ENCODE measurements around the gene NUDT16L1. TPM values are rescaled to one million over a fixed set of nuclear protein-coding genes. Genes with fewer than 3 reads are reported as not detected.

The NUDT16L1 gene
- polyA plus RNA-seq, 1 donor from 2014 or later = 125 TPM

- no peaks in the 10 kb centered on the region for H3K79me2 ChIP-seq (replicated peaks; ENCODE audit: insufficient read depth, low read length)
- H3K4me3 ChIP-seq (ENCODE audit: low read length) = no peak overlapping the region
- H3K27ac ChIP-seq (ENCODE audit: low read length) = no peak overlapping the region
- H4K20me1 ChIP-seq (ENCODE audit: insufficient read depth) = no peaks in the 10 kb centered on the region
- no peaks in the 10 kb centered on the region for H3K9me2 ChIP-seq (ENCODE audit: insufficient read depth, low read length)
- TF ChIP-seq, protein P1, sequence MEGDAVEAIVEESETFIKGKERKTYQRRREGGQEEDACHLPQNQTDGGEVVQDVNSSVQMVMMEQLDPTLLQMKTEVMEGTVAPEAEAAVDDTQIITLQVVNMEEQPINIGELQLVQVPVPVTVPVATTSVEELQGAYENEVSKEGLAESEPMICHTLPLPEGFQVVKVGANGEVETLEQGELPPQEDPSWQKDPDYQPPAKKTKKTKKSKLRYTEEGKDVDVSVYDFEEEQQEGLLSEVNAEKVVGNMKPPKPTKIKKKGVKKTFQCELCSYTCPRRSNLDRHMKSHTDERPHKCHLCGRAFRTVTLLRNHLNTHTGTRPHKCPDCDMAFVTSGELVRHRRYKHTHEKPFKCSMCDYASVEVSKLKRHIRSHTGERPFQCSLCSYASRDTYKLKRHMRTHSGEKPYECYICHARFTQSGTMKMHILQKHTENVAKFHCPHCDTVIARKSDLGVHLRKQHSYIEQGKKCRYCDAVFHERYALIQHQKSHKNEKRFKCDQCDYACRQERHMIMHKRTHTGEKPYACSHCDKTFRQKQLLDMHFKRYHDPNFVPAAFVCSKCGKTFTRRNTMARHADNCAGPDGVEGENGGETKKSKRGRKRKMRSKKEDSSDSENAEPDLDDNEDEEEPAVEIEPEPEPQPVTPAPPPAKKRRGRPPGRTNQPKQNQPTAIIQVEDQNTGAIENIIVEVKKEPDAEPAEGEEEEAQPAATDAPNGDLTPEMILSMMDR (IDR thresholded peaks at IDR 0.05; ENCODE audit: poor library complexity, severe bottlenecking) = no peak
- no peak for TF ChIP-seq MXI1 (conservative IDR thresholded peaks at IDR 0.05; ENCODE audit: poor library complexity, severe bottlenecking)
- no peak for TF ChIP-seq EP300 (conservative IDR thresholded peaks at IDR 0.05; ENCODE audit: poor library complexity, severe bottlenecking)
- no peaks in the 10 kb centered on the region for H3K27me3 ChIP-seq (ENCODE audit: insufficient read depth, low read depth, low read length)
- no peaks in the 10 kb centered on the region for H3K36me3 ChIP-seq (ENCODE audit: insufficient read depth, low read length)
- no peak overlapping the region for H3K9ac ChIP-seq (ENCODE audit: low read length)
- no peak overlapping the region for H2AFZ ChIP-seq (ENCODE audit: low read depth, low read length)
- no peaks in the 10 kb centered on the region for H3F3A ChIP-seq (ENCODE audit: insufficient read depth, low read length, poor library complexity, severe bottlenecking)
- H3K9me3 ChIP-seq (ENCODE audit: low read length) = no peaks in the 10 kb centered on the region
- H3K4me2 ChIP-seq (ENCODE audit: low read length) = no peak overlapping the region
Observed at GRCh38 chr16:4743226-4743878, 50.0 kb downstream of the NUDT16L1 start.

DNA sequence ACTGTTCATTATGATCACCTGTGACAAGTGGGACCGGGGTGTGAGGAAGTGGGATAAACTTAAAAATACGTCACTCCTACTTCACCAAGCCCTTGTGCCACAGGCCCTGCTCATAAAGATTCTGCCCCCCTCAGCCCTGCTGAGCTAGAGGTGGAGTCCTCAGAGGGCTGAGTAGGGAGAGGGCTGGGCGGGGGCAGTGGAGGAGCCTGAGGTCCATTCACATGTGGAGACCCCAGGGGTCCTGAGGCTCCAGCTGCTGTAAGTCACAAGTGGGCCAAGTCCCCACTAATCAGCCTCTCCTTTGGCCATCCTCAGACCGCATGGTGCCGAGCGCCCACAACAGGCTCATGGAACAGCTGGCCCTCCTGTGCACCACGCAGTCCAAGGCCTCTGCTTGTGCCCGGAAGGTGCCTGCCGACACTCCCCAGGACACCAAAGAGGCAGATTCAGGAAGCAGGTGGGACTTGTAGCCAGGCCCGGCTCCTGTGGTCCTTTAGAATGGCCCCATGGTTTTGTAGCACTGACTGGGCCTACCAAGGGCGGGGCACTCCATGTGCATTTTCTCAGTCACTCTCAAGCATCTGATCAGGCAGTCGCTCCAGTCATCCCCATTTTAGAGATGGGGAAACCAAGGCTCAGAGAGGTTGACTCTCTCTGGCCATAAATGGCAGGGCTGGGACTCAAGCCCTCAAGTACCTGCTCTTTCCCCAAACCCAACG is 51.4 kb downstream of the NUDT16L1 start:
- Histone ChIP-seq H3K9me3 (ENCODE audit: low read length) (no peaks in the 10 kb centered on the region), H3K27ac (ENCODE audit: low read length) (no peak overlapping the region), H3K36me3 (ENCODE audit: insufficient read depth, low read length) (no peaks in the 10 kb centered on the region), H3K79me2 (replicated peaks; ENCODE audit: insufficient read depth, low read length) (no peaks in the 10 kb centered on the region), H3K4me2 (ENCODE audit: low read length) (no peak overlapping the region), H3F3A (ENCODE audit: insufficient read depth, low read length, poor library complexity, severe bottlenecking) (no peaks in the 10 kb centered on the region), H2AFZ (ENCODE audit: low read depth, low read length) (no peak overlapping the region), H4K20me1 (ENCODE audit: insufficient read depth) (no peaks in the 10 kb centered on the region), H3K9me2 (ENCODE audit: insufficient read depth, low read length) (no peaks in the 10 kb centered on the region), H3K9ac (ENCODE audit: low read length) (no peak overlapping the region), H3K4me3 (ENCODE audit: low read length) (no peak overlapping the region), H3K27me3 (ENCODE audit: insufficient read depth, low read depth, low read length) (no peaks in the 10 kb centered on the region)
- TF ChIP-seq, protein P1 (IDR thresholded peaks at IDR 0.05; ENCODE audit: poor library complexity, severe bottlenecking) = no peak

DNA sequence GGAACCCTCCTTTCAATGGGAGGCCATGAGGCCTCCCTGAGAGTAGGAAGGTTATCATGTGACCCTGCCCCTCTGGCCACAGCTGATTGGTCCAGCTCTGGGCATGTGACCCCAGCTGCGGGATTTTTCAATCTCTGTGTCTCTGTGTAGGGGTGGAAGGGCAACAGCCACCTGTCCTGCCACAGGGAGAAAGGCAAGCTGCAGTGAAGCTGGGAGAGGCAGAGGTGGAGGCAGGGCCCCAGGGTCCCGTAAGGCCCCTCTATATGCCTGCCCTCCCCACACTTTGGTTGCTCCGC is 51.9 kb downstream of the NUDT16L1 start:
- Histone ChIP-seq H3K79me2 (replicated peaks; ENCODE audit: insufficient read depth, low read length) (no peaks in the 10 kb centered on the region), H3K9me2 (ENCODE audit: insufficient read depth, low read length) (no peaks in the 10 kb centered on the region), H3K27ac (ENCODE audit: low read length) (no peak overlapping the region), H3K36me3 (ENCODE audit: insufficient read depth, low read length) (no peaks in the 10 kb centered on the region), H3K9ac (ENCODE audit: low read length) (no peak overlapping the region), H2AFZ (ENCODE audit: low read depth, low read length) (no peak overlapping the region), H3K9me3 (ENCODE audit: low read length) (no peaks in the 10 kb centered on the region), H3F3A (ENCODE audit: insufficient read depth, low read length, poor library complexity, severe bottlenecking) (no peaks in the 10 kb centered on the region), H3K27me3 (ENCODE audit: insufficient read depth, low read depth, low read length) (no peaks in the 10 kb centered on the region), H3K4me2 (ENCODE audit: low read length) (no peak overlapping the region), H4K20me1 (ENCODE audit: insufficient read depth) (no peaks in the 10 kb centered on the region), H3K4me3 (ENCODE audit: low read length) (no peak overlapping the region)
- TF ChIP-seq POLR2AphosphoS5 (IDR thresholded peaks at IDR 0.05) (no peak), EZH2 (IDR thresholded peaks at IDR 0.05; ENCODE audit: borderline replicate concordance, insufficient read depth, low read length, poor library complexity, severe bottlenecking) (no peak), RAD21 (conservative IDR thresholded peaks at IDR 0.05) (no peak)

Small RNA genes lying within 50 kb of the gene (small RNA-seq; reads per million reads assigned to genes)
- 1.7 to 6.1 (median 3.5) reads per million in 3 experiments for gene MIR6769A

Other genes with a start within 250 kb of the NUDT16L1 start
- gene NMRAL1, start 218.9 kb upstream of the NUDT16L1 start, polyA plus RNA-seq = 6.3 and 10.0 TPM in 2 replicates
- 62.9 and 79.4 TPM in 2 replicates for gene HMOX2, start 217.2 kb upstream of the NUDT16L1 start, polyA plus RNA-seq
- 16.4 and 18.8 TPM in 2 replicates for gene CDIP1, start 154.8 kb upstream of the NUDT16L1 start, polyA plus RNA-seq
- 0.21 and 0.26 TPM in 2 replicates for gene C16orf96, start 137.2 kb upstream of the NUDT16L1 start, polyA plus RNA-seq
- 3.3 and 4.1 TPM in 2 replicates for gene UBALD1, start 78.7 kb upstream of the NUDT16L1 start, polyA plus RNA-seq
- gene MGRN1, start 68.7 kb upstream of the NUDT16L1 start, polyA plus RNA-seq = 35.9 and 47.0 TPM in 2 replicates
- gene ANKS3, start 40.7 kb downstream of the NUDT16L1 start, polyA plus RNA-seq = 53.9 and 65.2 TPM in 2 replicates
- 3.4 and 6.2 TPM in 2 replicates for gene DNAAF8, start 41.0 kb downstream of the NUDT16L1 start, polyA plus RNA-seq
- gene ZNF500, start 73.6 kb downstream of the NUDT16L1 start, polyA plus RNA-seq = 16.0 and 29.0 TPM in 2 replicates
- gene SEPTIN12, start 94.8 kb downstream of the NUDT16L1 start, polyA plus RNA-seq = 1.8 and 4.7 TPM in 2 replicates
- gene SMIM22, start 101.8 kb downstream of the NUDT16L1 start, polyA plus RNA-seq = not detected in 2 replicates
- 203 and 241 TPM in 2 replicates for gene ROGDI, start 109.1 kb downstream of the NUDT16L1 start, polyA plus RNA-seq
- gene GLYR1, start 153.7 kb downstream of the NUDT16L1 start, polyA plus RNA-seq = 78.6 and 87.6 TPM in 2 replicates
- gene UBN1, start 153.9 kb downstream of the NUDT16L1 start, polyA plus RNA-seq = 17.1 and 18.5 TPM in 2 replicates
- 0.66 and 0.81 TPM in 2 replicates for gene PPL, start 243.6 kb downstream of the NUDT16L1 start, polyA plus RNA-seq